Activated naive CD4-positive, alpha-beta T cell treated with anti-CD3 and anti-CD28 coated beads, Interleukin-2, amount 50 U/mL, for 24 hours (primary cell): ENCODE measurements around the gene EPHB2.

Experiments
- H3K27ac Mint-ChIP-seq: one replicate; pipeline ENCODE4 v1.8.0; 2021; ENCODE audit warnings: mild to moderate bottlenecking, mixed read lengths
- H3K27me3 Mint-ChIP-seq: one replicate; pipeline ENCODE4 v1.8.0; 2021; ENCODE audit warnings: mixed read lengths
- H3K36me3 Mint-ChIP-seq: one replicate; pipeline ENCODE4 v1.8.0; 2021; ENCODE audit warnings: mixed read lengths
- H3K4me1 Mint-ChIP-seq: one replicate; pipeline ENCODE4 v1.8.0; 2021; ENCODE audit warnings: mixed read lengths
- H3K4me3 Mint-ChIP-seq: one replicate; pipeline ENCODE4 v1.8.0; 2021; ENCODE audit warnings: mild to moderate bottlenecking, mixed read lengths
- H3K9me3 Mint-ChIP-seq: one replicate; pipeline ENCODE4 v1.8.0; 2021; ENCODE audit warnings: mixed read lengths

Gene EPHB2

DNA sequence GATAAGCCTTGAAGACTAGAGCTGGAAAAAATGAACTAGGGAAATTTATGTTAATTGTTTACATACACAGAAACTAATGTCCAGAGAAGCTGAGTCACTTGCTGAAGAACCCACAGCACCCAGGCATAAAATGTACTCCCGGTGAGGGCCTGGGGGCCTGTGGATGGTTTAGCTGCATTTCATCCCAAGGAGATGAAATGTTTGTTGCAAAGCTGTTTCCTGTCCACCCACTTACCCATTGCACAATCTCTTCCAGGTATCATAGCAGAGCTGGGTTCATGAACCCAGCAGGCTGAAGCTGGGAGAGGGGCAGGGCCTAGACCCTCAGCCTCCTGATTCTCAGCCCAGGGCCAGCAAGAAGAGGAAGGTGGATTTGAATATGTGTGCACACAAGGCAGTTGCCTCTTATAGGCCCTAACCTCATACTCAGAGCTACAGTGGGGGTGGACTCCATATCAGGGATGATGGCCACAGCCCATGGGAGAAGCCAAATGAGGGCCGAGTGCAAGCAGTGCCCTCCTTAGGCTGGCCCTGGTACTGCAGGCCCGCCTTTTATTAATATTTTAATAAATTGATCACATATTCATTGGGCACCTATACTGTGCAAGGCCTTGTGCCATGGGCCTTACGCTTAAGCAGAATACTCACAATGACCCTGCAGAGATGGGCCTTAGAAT, 151.3 kb downstream of the EPHB2 start:
- Mint-ChIP-seq H3K9me3 (no peaks in the 10 kb centered on the region), H3K4me1 (no peaks in the 10 kb centered on the region), H3K4me3 (no peak overlapping the region), H3K36me3 (no peaks in the 10 kb centered on the region), H3K27ac (no peak overlapping the region), H3K27me3 (peaks cover 3% of the 10 kb centered on the region)

DNA sequence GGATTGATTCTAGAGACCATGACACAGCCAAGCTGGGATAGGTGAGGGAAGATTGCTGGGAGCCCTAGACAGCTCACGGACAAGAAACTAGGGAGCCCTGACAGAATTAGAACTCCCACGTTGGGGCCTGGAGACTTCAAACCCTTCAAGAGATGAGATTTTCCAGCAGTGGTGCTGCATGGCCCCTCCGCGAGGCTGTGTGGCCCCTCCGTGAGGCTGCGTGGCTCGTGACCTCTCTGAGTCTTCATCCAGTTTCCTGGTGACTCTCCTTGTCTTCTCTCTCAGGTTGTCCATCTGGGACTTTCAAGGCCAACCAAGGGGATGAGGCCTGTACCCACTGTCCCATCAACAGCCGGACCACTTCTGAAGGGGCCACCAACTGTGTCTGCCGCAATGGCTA, 152.1 kb downstream of the EPHB2 start:
- no peaks in the 10 kb centered on the region for H3K9me3 Mint-ChIP-seq
- H3K27me3 Mint-ChIP-seq, result peaks cover 3% of the 10 kb centered on the region
- H3K36me3 Mint-ChIP-seq, result no peaks in the 10 kb centered on the region
- peak overlapping the region; percentile 8 for H3K27ac Mint-ChIP-seq
- H3K4me1 Mint-ChIP-seq, result no peaks in the 10 kb centered on the region
- H3K4me3 Mint-ChIP-seq, result no peak overlapping the region

DNA sequence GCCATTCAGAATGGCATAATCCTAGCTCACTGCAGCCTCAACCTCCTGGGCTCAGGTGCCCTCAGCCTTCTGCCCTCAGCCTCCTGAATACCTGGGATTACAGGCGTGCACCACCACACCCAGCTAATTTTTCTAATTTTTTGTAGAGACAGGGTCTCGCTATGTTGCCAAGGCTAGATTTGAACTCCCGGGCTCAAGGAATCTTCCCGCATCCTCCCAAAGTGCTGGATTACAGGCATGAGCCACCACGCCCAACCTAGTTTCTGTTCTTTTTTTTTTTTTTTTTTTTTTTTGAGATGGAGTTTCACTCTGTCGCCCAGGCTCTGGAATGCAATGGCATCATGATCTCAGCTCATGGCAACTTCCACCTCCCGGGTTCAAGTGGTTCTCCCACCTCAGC, 153.1 kb downstream of the EPHB2 start:
- Mint-ChIP-seq H3K4me3 (no peak overlapping the region), H3K9me3 (no peaks in the 10 kb centered on the region), H3K36me3 (no peaks in the 10 kb centered on the region), H3K4me1 (no peaks in the 10 kb centered on the region), H3K27me3 (peaks cover 3% of the 10 kb centered on the region), H3K27ac (no peak overlapping the region)

DNA sequence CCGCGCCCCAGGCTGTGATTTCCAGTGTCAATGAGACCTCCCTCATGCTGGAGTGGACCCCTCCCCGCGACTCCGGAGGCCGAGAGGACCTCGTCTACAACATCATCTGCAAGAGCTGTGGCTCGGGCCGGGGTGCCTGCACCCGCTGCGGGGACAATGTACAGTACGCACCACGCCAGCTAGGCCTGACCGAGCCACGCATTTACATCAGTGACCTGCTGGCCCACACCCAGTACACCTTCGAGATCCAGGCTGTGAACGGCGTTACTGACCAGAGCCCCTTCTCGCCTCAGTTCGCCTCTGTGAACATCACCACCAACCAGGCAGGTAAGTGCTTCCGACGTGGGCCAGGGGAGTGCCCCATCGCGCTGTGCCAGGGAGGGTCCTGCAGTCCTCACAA, 154.2 kb downstream of the EPHB2 start:
- Mint-ChIP-seq H3K36me3 (no peaks in the 10 kb centered on the region), H3K27me3 (peaks cover 3% of the 10 kb centered on the region), H3K4me3 (no peak overlapping the region), H3K4me1 (no peaks in the 10 kb centered on the region), H3K27ac (no peak overlapping the region), H3K9me3 (no peaks in the 10 kb centered on the region)

DNA sequence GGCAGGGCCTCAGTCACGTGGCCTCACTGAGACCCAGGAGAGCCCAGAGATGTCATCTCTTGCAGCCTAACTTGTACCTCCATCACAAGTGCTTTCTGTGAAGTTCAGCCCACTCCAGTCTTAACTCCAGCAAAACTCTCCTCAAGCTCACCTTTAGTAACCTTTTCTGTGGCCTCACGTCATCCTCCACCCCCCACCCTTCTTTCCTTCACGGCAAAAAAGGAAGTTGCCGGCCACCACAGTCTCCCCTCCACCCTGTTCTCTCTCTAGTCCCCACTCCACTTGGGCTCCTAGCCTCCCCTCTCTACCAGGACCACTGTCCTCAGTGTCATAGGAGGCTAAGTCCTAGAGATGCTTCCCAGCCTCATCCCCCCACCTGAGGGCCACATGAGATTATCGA, 155.1 kb downstream of the EPHB2 start:
- H3K9me3 Mint-ChIP-seq, result no peaks in the 10 kb centered on the region
- H3K4me1 Mint-ChIP-seq, result no peaks in the 10 kb centered on the region
- H3K27me3 Mint-ChIP-seq, result peaks cover 3% of the 10 kb centered on the region
- H3K36me3 Mint-ChIP-seq, result no peaks in the 10 kb centered on the region
- H3K27ac Mint-ChIP-seq, result no peak overlapping the region
- H3K4me3 Mint-ChIP-seq, result no peak overlapping the region

DNA sequence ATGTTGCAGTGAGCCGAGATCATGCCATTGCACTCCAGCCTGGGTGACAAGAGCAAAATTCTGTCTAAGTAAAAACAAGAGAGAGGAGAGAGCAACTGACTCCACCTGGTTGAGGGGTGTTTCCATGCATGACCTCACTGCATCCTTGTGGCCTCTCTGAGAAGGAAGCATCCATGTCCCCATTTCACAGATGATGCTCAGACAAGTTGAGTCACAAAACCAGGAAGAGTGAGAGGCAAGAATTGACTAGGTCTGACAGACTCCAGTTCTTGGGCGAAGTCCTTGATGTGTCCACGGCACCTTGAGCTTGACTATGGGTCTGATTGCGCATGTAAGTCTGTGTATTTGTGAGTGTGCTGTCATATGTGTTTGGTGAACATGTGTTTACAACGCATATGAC, 156.2 kb downstream of the EPHB2 start:
- no peak overlapping the region for H3K4me3 Mint-ChIP-seq
- H3K4me1 Mint-ChIP-seq, result no peaks in the 10 kb centered on the region
- no peaks in the 10 kb centered on the region for H3K36me3 Mint-ChIP-seq
- no peak overlapping the region for H3K27ac Mint-ChIP-seq
- peaks cover 3% of the 10 kb centered on the region for H3K27me3 Mint-ChIP-seq
- H3K9me3 Mint-ChIP-seq, result no peaks in the 10 kb centered on the region

DNA sequence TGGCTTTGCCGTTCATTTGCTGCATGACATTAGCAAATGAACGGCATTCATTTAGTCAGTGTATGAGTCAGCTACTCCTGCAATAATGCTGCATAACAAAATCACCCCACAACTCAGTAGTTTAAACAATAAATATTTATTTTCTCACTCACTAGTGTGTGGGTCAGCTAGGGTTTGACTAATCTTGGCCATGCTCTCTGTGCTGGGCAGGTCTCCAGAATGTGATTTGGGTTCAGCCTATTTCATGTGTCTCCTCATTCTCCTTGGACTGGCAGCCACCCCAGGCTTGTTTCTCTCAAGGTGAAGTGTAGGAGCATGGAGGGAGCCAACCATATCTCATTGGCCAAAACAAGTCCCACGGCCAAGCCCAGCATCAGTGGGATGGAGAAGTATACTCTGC, 157.7 kb downstream of the EPHB2 start:
- H3K4me1 Mint-ChIP-seq, result no peaks in the 10 kb centered on the region
- no peaks in the 10 kb centered on the region for H3K9me3 Mint-ChIP-seq
- peaks cover 3% of the 10 kb centered on the region for H3K27me3 Mint-ChIP-seq
- H3K36me3 Mint-ChIP-seq, result no peaks in the 10 kb centered on the region
- H3K4me3 Mint-ChIP-seq, result no peak overlapping the region
- H3K27ac Mint-ChIP-seq, result no peak overlapping the region

DNA sequence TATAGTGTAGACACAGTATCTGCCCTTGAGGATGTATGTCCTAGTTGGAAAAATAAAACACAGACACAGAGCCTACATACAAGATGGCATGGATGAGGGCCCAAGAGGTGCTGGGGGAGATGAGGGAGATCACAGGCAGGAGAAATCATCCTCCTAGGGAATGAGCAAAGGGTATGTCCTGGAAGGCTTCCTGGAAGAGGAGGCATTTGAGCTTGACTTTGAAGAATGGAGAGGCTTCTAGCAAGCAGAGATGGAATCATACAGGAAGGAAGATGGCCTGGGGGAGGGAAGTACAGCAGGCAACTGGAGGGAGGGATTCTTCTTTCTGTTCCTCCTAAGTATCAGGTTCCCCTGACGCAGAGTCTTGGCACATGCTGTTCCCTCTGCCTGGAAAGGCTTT, 158.7 kb downstream of the EPHB2 start:
- Mint-ChIP-seq H3K27ac (no peak overlapping the region), H3K4me1 (no peaks in the 10 kb centered on the region), H3K27me3 (peaks cover 3% of the 10 kb centered on the region), H3K9me3 (no peaks in the 10 kb centered on the region), H3K4me3 (no peak overlapping the region), H3K36me3 (no peaks in the 10 kb centered on the region)

DNA sequence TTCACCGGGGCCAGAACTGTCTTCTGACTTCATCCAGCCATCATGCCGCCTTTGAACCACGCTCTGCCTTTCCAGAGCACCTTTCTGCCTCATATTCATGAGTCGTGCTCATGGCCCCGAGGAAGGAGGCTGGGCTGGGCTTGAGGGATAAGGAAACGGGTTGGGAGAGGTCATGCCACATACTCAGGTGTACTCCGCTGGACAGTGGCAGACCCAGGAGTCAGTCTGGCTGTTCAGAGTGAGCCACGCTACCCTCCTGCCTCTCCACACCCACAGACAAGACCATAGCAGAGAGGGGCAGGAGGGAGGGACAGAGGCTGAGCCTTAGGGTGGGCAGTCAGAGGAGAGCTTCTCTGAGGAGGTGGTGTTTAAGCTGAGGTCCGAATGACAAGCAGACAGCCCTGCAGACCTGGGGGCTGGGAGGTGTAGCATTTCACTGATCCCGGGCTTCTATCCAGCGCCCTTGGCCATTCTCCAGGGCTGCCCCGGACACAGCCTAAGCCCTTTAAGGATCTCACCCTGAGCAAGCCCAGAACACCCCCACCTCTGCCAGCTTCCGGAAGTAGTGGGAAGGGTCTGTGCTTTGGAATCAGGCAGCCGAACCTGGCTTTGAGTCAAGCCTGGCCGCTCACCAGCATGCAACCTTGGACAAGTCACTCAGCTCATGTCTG, 159.7 kb downstream of the EPHB2 start:
- H3K4me1 Mint-ChIP-seq, result no peaks in the 10 kb centered on the region
- H3K27ac Mint-ChIP-seq, result no peak overlapping the region
- no peak overlapping the region for H3K4me3 Mint-ChIP-seq
- H3K27me3 Mint-ChIP-seq, result peaks cover 3% of the 10 kb centered on the region
- no peaks in the 10 kb centered on the region for H3K36me3 Mint-ChIP-seq
- H3K9me3 Mint-ChIP-seq, result no peaks in the 10 kb centered on the region

DNA sequence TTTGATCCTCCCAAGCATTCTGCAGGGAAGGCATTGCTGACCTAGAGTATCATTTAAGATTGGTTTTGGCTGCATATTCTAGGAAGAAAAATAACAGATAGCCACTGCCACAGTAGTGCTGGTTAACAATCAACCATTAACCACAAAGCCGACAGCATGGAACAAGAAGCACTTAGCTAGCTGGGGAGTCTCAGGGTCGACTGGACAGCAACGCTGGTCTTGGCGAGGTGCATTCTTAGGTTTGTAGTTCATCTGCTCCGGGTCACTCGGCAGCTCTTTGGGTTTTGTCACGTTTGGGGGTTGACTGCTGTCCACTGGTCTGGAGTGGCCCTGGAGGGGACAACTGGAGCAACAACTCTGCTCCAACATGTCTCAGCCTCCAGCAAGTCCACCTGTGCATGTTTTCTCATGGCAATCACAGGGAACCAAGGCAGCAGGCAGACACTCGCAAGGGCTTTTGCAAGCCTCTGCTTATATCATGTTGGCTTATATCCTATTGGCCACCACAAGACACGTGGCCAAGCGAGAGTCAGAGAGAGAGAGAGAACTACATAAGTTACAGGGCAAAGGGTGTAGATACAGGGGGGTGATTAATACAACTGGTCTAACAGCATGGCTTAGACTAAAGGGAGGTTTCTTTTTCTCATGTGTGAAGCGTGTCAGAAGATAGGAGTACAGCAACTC, 162.5 kb downstream of the EPHB2 start:
- Mint-ChIP-seq H3K27ac (no peak overlapping the region), H3K36me3 (no peaks in the 10 kb centered on the region), H3K4me1 (no peaks in the 10 kb centered on the region), H3K9me3 (no peaks in the 10 kb centered on the region), H3K27me3 (peaks cover 2% of the 10 kb centered on the region), H3K4me3 (no peak overlapping the region)

DNA sequence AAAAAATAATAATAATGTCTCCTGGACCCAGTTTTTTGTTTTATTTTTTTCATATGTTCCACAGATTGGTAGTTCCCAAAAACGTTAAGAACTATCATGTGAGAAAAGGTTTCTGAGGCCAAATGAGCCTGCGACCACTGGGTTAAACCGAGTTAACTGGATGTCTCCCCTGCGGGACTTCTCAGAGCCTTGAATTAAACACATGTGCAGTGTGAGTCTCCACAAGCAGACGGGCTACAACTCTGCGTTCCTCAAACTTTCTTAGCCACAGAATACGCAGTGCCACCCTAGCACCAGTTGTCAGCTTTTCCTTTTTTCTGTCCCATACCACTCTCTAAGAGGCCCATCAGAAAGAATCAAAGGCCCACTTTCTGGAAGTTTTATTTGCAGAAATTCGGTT, 164.1 kb downstream of the EPHB2 start:
- Mint-ChIP-seq H3K36me3 (no peaks in the 10 kb centered on the region), H3K4me3 (no peak overlapping the region), H3K9me3 (no peaks in the 10 kb centered on the region), H3K27ac (no peak overlapping the region), H3K27me3 (peaks cover 2% of the 10 kb centered on the region), H3K4me1 (no peaks in the 10 kb centered on the region)

DNA sequence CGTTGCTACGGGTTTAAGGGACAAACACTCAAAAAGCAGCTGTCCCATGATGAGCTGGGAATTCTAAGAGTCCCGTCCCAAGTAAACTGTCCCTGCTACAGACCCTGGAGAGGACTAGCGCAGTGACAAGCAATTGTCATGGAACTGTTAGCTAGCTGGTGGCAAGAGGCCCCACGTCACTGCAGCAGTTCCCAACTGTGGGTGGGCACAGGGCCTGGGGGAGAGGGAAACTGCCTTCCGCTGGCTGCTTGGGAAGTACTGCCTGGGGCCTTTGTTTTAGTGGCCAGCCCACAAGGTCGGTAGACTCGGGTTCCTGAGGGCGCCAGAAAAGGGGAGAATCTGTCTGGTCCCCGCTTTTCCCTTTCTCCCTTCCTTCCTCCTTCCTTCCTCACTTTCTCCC, 164.6 kb downstream of the EPHB2 start:
- no peak overlapping the region for H3K4me3 Mint-ChIP-seq
- H3K27ac Mint-ChIP-seq, result no peak overlapping the region
- no peaks in the 10 kb centered on the region for H3K4me1 Mint-ChIP-seq
- peaks cover 2% of the 10 kb centered on the region for H3K27me3 Mint-ChIP-seq
- no peaks in the 10 kb centered on the region for H3K36me3 Mint-ChIP-seq
- H3K9me3 Mint-ChIP-seq, result no peaks in the 10 kb centered on the region

DNA sequence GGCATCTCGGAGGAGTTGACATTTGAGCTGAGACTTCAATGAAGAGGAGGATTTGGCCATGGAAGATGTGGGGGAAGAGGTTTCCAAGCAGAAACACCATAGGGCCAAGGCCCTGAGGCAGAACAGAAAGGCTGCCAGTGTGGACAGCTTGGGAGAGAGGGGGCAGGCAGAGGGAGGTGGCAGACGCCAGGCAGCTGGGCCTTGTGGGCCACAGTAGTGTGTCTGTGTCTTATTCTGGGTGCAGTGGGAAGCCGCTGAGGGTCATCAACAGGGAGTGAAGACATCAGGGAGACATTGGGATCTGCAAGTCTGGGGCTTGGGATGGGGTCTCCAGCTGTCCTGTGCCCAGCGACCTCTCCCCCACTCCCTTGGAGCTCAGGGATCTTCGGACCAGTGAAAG, 165.2 kb downstream of the EPHB2 start:
- H3K9me3 Mint-ChIP-seq, result no peaks in the 10 kb centered on the region
- no peaks in the 10 kb centered on the region for H3K4me1 Mint-ChIP-seq
- H3K27ac Mint-ChIP-seq, result no peak overlapping the region
- peaks cover 2% of the 10 kb centered on the region for H3K27me3 Mint-ChIP-seq
- H3K36me3 Mint-ChIP-seq, result no peaks in the 10 kb centered on the region
- no peak overlapping the region for H3K4me3 Mint-ChIP-seq

DNA sequence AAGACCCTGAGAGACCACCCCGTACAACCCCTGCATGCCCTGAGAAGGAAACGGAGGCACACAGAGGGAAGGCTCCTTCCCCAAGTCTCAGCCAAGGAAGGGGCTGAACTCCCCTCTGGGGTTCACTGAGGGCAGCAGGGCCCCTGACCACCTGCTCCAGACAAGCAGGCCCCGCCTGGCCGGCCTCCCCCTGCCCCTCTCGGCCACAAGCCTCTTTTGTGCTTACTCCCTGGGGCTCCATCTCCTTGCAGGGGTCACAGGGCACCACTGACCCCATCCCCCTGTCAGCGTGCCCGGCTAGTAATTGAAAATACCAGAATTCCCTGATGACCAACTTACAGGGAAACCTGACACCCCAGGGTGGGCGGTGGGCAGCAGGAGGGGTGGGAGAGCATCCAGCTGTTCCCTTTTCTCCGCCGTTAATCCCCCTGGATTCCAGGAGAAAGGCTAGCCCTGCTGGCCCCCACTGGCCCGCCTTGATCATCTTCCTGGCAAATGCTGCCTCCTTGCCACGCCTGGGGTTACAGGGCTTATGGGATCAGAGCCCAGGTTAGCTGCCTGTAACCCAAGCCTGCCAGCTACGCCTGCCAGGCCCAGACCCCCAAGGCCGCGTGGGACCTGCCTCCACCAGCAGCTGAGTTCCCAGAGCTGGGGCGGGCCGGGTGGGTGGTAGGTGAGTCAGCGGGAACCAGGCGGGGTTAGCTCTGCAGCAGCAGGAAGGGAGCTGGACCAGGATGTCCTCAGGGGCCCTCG, 165.9 kb downstream of the EPHB2 start:
- Mint-ChIP-seq H3K9me3 (no peaks in the 10 kb centered on the region), H3K27ac (no peak overlapping the region), H3K4me1 (no peaks in the 10 kb centered on the region), H3K27me3 (peaks cover 2% of the 10 kb centered on the region), H3K36me3 (no peaks in the 10 kb centered on the region), H3K4me3 (no peak overlapping the region)

DNA sequence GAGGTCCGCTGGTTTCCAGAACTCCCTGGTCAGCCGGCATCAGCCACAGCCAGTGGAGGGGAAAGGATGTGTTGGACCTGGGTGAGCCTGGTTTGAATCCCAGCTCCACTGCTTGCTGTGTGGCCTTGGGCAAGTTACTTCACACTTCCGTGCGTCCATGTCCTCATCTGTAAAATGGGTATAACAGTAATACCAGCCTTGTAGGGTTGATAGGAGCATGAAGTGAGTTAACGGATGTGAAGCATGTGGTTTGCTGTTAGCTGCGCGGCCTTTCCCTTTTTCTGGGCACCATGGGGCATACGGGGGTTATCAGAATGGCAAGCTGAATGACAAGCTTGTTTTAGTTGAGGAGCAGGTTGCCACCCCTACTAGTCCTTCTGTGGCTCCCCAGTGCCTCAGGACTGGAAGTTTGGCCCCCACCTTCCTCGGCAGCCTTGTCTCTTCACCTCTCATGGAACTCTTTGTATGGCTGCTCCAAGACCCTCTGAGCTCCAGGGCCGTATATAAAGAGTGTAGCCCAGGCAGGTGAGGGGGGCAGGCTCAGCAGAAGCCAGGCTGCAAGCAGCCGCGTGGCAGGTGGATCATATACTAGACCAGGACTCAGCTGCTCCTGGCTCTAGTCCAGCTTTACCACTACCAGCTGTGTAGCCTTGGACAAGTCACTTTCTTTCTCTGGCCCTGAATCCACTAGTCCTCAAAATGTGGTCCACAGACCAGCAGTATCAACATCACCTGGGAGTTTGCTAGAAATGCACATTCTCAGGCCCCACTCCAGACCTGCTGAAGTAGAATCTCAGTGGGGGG, 166.7 kb downstream of the EPHB2 start:
- peaks cover 2% of the 10 kb centered on the region for H3K27me3 Mint-ChIP-seq
- H3K4me3 Mint-ChIP-seq, result no peak overlapping the region
- no peak overlapping the region for H3K27ac Mint-ChIP-seq
- no peaks in the 10 kb centered on the region for H3K9me3 Mint-ChIP-seq
- no peaks in the 10 kb centered on the region for H3K36me3 Mint-ChIP-seq
- H3K4me1 Mint-ChIP-seq, result no peaks in the 10 kb centered on the region
